GM18873 (cell line): Measurements from ENCODE around the gene TAAR9.

Experiments used
- ATAC-seq: cut with Tn5 transposase; IDR thresholded peaks from one replicate; pipeline ENCODE4 v1.9.1; 2021; ENCODE audit warnings: mild to moderate bottlenecking, moderate library complexity, moderate number of reproducible peaks; ENCODE audit not compliant: unreplicated experiment, low FRiP score

The TAAR9 gene

DNA sequence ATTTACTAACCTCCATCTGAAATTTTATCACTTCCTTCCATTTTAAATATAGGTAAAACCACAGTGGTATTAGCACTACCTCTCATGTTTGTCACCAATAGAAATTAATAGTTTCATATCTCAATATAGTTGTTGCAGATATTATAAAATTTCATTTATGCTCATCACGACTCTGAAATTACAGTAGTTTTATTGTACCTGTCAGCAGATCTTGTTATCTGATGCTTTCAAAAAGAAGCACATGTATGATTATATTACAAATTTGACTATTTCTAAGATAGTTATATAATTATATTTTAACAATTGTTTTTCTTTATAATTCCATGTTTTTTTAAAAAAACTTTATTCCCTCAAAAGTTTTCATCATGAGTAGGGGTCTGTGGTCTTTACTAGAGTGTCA, 46.6 kb downstream of the TAAR9 start:
- ATAC-seq, result no peak

DNA sequence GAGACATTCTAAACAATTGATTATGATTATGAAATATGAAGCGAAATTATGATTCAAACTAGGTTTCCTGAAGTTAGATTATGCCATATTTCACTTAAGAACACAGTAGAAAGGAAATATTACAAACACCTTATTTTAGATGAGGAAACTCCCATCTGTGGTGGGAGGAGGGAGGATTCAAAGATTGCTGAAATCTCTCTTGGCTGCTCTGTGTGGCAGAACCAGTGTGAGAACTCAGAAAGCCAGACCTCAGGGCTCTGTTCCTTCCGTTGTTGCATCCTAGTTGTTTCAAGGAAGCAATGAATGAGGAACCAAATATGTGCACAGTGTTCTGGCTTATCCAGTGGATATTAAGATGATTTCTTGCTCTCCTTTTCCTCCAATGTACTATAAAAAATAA, 49.3 kb downstream of the TAAR9 start:
- no peak for ATAC-seq
